NCI-H1930 (cell line): ENCODE data around the gene EID2B.

Source experiments
- DNase-seq, 2 experiments: peaks; one replicate each; lab custom pipeline; 2025; lab: John Stamatoyannopoulos, UW

EID2B gene

DNA sequence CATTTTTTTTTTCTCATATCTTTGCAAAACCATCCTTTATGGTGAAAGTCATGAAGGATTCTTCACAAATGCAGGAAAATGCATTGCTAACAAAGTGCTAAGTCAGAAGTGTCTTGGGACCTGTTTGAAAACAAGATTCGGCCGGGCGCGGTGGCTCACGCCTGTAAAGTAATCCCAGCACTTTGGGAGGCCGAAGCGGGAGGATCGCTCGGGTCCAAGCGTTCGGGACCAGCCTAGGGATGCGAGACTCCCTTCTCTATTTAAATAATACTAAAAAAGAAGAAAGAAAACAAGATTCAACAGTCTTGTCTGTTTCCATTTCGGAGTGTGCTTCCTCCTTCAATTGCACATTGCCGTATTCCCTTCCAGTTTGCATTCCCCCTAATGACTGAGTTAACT is 819 bp downstream of the EID2B start:
- DNase-seq, result no peak

GRCh38 chr19:39525205-39525604 is 7.4 kb downstream of the EID2B start:
- no peak for DNase-seq

GRCh38 chr19:39524495-39524894 is 8.2 kb downstream of the EID2B start:
- DNase-seq, result no peak

DNA sequence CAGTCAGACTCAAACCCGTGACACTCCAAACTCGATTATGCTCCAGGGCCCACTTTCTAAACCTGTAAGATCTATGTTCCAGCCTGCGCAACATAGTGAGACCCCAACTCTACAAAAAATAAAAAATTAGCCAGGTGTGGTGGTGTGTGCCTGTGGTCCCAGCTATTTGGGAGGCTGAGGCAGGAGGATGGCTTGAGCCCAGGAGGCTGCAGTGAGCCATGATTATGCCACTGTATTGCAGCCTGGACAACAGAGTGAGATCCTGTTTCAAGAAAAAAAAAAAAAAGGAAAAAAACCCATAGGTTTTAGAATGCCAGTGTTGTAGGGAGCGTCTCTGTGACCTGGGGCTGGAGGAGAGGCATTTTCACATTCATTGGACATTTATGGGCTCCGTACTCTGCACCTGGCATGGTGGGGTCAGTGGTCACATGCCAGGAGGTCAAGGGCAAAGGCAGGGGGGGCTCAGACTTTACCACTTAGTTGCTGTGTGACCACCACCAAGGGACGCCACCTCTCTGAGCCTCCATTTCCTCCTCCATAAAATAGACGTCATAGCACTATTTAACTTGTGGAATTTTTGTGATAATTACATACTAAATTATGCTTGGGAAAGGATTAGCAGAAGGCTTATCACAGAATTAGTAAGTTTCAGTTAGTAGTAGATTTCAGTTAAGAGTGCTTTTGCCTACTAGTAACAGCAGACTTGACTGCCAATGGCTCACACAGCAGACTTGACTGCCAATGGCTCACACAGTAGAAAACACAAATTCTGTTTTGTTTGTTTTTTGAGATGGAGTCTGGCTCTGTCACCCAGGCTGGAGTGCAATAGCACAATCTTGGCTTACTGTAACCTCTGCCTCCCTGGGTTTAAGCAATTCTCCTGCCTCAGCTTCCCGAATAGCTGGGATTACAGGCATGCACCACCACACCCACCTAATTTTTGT is 11.8 kb downstream of the EID2B start:
- no peak for DNase-seq

- no peak for DNase-seq
Observed at GRCh38 chr19:39518975-39519374, 13.7 kb downstream of the EID2B start.

DNA sequence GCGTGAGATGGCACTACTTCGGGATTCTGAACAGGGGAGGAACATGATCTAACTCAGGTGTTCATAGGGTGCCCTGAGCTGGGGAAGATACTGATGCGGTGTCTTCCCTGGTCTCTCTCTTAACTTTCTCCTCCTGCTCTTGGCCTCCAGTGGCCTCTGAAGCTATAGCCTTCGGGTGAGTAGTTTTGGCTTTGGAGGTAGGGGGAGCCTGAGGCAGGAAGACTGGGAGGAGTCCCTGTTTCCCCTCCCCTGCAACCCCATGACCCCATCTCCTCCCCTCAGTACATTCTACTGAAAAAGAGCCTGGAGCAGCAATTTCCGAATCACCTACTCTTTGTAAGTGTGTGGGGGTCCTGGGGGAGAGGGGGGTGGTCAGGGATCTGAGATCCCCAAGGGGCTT is 14.2 kb downstream of the EID2B start:
- no peak for DNase-seq

GRCh38 chr19:39517432-39517831 is 15.2 kb downstream of the EID2B start:
- no peak for DNase-seq

- DNase-seq, result no peak
Observed at GRCh38 chr19:39516270-39516669, 16.4 kb downstream of the EID2B start.

DNA sequence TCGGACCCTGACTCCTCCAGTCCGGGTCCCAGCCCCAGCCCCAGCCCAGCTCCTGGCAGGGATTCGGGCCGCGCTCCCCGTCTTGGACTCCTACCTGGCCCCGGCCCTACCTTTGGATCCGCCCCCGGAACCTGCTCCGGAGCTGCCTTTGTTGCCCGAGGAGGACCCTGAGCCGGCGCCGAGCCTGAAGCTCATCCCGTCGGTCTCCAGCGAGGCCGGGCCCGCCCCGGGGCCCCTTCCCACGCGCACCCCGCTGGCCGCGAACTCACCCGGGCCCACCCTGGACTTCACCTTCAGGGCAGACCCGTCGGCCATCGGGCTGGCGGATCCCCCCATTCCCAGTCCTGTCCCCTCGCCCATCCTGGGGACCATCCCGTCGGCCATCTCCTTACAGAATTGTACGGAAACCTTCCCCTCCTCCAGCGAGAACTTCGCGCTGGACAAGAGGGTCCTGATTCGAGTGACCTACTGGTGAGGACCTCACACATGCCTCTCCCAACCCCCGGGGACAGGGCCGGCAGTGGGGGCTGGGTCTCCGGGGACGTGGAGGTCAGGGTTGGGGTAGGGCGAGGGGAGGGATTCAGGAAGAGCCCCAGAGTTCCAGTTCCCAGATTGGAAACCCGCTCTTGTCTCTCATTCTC is 17.0 kb downstream of the EID2B start:
- DNase-seq, result no peak

GRCh38 chr19:39514840-39515550 is 17.7 kb downstream of the EID2B start, which contains the start of gene SELENOV:
Gene SELENOV (plus strand): TSS chr19:39515139. CDS start chr19:39515213, 74 bp downstream.
- DNase-seq, result peak; percentile 45 to 66

DNA sequence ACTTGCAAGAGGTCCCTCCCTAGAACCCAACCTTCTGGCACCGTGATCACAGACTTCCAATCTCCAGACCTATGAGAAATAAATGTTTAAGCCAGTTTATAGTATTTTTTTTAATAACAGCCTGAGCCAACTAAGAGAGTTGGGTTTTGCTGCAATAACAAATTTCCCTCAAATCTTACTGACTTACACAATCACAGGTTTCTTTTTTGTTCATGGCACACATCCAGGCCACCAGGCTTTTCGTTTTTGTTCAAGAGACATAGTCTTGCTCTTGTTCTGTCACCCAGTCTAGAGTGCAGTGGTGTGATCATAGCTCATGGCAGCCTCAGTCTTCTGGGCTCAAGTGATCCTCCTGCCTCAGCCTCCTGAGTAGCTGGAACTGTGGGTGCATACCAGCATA is 19.7 kb downstream of the EID2B start:
- DNase-seq, result no peak

DNA sequence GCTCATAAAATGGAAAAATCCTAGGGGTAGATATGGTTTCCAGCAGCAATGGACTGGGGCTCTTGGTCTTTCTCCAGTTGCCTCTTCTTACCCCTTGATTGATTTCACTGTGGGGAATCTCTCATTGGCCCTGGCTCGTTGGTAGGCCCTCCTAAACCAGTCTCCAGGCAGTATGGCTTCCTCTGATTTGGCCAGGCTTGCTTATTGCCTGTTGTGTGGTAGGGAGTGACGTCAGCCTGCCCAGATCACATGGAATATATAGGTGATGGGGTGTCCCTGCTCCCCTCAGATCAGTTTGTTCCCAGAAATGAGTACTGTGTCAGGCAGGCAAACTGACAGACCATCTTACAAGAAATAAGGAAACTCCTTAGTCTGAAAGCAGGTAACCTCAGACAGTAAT is 23.4 kb downstream of the EID2B start:
- no peak for DNase-seq

- no peak for DNase-seq
Observed at GRCh38 chr19:39508629-39509028, 24.0 kb downstream of the EID2B start.

- DNase-seq, result no peak
Observed at GRCh38 chr19:39507715-39508364, 24.8 kb downstream of the EID2B start.

DNA sequence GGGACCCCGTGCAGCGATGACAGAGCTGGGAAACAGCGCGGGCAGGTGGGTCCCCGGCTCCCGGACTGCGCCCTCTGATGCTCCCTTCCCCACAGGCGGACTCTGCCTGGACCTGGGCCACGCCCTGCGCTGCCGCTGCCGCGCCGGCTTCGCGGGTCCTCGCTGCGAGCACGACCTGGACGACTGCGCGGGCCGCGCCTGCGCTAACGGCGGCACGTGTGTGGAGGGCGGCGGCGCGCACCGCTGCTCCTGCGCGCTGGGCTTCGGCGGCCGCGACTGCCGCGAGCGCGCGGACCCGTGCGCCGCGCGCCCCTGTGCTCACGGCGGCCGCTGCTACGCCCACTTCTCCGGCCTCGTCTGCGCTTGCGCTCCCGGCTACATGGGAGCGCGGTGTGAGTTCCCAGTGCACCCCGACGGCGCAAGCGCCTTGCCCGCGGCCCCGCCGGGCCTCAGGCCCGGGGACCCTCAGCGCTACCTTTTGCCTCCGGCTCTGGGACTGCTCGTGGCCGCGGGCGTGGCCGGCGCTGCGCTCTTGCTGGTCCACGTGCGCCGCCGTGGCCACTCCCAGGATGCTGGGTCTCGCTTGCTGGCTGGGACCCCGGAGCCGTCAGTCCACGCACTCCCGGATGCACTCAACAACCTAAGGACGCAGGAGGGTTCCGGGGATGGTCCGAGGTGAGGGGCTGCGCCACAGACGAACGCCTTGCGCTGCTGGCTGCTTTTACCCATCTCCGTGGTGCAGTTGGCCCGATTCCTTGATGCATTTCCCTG is 25.5 kb downstream of the EID2B start:
- DNase-seq, result no peak

GRCh38 chr19:39506598-39506943 is 26.1 kb downstream of the EID2B start:
- no peak for DNase-seq

DNA sequence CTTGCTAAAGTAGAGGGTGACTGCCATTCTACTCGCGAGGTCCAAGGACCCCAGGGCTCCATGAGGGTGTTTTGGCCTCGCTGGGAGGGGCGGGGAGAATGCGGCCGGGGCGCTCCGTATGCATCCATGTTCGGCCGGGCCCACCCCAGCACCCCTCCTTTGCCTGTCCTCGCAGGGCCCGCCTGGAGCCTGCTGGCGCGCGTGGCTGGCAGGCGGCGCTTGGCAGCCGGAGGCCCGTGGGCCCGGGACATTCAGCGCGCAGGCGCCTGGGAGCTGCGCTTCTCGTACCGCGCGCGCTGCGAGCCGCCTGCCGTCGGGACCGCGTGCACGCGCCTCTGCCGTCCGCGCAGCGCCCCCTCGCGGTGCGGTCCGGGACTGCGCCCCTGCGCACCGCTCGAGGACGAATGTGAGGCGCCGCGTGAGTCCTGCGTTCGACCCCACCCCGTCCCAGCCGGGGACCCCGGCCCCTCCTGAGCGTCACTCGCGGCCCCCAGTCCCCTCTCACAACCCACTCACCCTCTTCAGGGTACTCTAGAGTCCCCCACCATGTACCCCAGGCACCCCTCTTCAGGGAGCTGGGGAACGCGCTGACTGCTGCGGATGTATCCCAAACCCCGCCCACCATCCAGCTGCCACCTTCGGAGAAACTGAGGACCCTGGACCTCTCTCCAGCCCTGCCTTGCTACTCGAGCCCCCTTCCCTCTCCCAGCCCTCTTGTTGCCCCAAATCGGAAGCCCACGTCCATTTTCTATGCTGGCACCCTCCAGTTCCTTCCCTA is 29.8 kb downstream of the EID2B start:
- no peak for DNase-seq

DNA sequence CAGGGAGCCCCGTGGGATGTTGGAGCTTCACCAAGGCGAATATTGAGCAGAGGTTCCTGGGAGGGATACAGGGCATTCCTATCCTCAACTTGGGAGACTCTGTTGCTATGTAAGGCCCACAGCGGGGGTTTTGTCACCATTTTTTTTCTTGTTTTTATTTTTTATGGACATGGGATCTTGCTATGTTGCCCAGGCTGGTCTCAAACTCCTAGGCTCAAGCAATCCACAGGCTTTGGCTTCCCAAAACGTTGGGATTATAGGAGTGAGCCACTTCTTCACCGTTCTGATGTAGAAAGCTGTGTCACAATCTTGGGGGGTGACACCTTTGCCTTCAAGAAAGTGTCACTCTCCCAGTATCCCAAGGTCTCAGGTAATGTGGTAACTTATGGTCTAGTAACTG is 31.3 kb downstream of the EID2B start:
- DNase-seq, result no peak

- no peak for DNase-seq
Observed at GRCh38 chr19:39500543-39500942, 32.1 kb downstream of the EID2B start.

GRCh38 chr19:39499932-39500331 is 32.7 kb downstream of the EID2B start:
- no peak for DNase-seq
